ENCODE results near the gene TTC9B.

- TF ChIP-seq JUND (IDR thresholded peaks at IDR 0.05), result no peak
- no peak for TF ChIP-seq CTCF (IDR thresholded peaks at IDR 0.05; ENCODE audit: low read depth, low read length, missing input control)
- no peak for TF ChIP-seq ATF3 (IDR thresholded peaks at IDR 0.05)
- TF ChIP-seq EGR1 (IDR thresholded peaks at IDR 0.05; ENCODE audit: low read depth in 2 of 2), result no peak
- no peak for TF ChIP-seq TAF1 (conservative IDR thresholded peaks at IDR 0.05)
- no peak for TF ChIP-seq MAX (IDR thresholded peaks at IDR 0.05)
- no peak for TF ChIP-seq YY1 (IDR thresholded peaks at IDR 0.05)
- TF ChIP-seq RAD21 (IDR thresholded peaks at IDR 0.05), result no peak
Measured at GRCh38 chr19:40216013-40216776, 2.0 kb downstream of the TTC9B start.

Measured in liver (tissue), 3 donors.